NOMO-1 treated with dmso at 0.1 percent for 144 hours (cell line): ENCODE data around the gene ASPSCR1.

Source experiments
- DNase-seq: peaks from one replicate; lab custom pipeline; 2025; ENCODE audit not compliant: unreplicated experiment; lab: John Stamatoyannopoulos, UW

Gene ASPSCR1

DNA sequence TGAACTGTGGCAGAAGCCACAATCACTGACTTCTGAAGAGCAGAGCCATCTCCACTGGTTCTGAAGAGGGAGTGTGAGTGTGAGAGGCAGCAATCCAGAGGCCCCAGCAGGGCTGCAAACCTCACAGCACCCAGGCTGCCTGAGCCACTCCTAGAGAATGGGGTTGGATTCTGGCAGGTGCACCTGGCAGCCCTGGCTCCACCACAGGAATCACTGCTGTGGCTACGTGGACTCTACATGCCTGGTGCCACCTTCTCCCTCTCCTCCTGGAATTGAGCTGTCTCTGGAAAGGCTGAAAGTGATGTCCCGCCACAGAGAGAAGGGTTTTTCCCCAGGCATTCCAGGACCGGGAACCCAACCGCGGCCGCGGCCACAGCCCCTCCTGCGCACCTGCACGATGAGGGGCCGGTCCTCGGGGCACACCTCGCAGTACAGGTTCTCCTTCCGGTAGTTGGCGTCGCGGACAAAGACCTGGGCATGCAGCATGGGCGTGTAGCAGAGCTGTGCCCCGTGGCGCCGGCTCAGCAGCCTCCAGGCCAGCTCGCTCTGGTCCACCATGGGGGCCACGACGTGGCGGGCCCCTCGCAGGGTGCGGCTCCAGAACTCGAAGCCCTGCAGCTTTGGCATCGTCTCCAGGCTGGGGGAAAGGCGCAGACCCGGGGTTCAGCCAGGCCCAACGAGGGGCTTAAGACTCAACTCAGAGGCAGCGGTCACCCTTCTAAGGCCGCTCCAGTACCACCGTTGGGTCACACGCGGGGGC is 87.2 kb downstream of the ASPSCR1 start:
- no peak for DNase-seq

DNA sequence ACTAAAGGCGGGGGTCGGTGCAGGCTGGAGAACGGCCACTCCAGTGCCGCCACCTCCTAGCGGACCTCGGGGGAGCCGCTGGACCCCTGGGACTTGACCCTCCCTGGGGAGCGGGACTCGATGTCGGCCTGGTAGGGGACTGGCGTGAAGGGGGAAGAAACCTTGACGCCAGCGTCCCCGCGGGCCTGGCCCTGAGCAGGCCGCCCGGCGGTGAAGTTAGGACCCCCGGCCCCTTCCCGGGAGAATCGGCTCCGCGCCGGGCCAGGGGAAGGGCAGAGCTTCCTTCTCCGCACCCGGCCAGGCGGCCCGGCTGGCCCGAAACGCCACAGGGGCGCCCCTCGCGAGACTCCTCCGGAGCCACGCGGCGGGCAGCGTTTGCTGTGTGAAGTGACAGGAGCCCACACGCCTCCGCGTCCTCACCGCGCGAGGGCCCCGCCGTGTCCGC is 87.8 kb downstream of the ASPSCR1 start:
- no peak for DNase-seq

DNA sequence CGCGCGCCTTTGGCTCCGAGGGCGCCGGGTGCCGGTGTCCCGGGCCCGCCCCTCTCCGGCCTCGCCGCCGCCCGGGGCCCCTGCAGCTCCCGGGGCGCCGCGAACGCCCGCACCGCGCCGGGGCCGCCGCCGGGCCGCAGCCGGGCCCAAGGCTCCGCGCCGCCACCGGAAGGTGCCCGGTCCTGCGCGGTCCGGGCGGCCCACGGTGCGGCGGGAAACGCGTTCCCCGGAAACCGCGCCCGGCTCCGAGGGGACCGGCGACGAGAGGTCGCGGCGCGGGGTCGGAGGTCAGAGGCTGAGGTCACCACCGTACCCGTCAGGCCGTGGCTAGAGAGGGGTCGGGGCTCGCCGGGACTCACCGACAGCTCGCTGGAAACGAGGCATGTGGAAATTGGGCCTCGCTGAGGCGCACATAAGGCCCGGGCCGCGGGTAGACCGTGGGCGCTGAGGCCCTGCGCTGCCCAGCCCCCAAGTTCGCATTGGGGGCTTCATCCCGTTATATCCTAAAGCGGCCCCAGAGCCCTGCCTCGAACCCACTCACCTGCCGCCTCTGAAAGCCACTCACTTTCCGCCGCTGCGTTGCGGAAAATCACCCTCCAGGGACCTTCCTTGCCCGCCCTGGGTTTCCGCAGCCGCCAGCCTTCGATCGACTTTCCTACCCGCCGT is 88.3 kb downstream of the ASPSCR1 start, which contains the start of gene DUS1L:
Gene DUS1L (minus strand): TSS at position 167 of the 666 bp plus-strand sequence. CDS start 745 bp downstream, outside the sequence.
- peak; percentile 30 for DNase-seq
